DND-41 (cell line): Measurements from ENCODE around the gene MTG2.

Source experiments
- EZH2 ChIP-seq: IDR thresholded peaks from 3 replicates; pipeline ENCODE4 v1.6.1; 2012; ENCODE audit warnings: borderline replicate concordance, low read depth, mild to moderate bottlenecking, moderate library complexity, low read length, inconsistent platforms; ENCODE audit not compliant: severe bottlenecking
- TF ChIP-seq, protein P1 (sequence below): IDR thresholded peaks from 2 replicates; pipeline ENCODE4 v1.5.1; 2012; ENCODE audit warnings: borderline replicate concordance, low read length, moderate library complexity, mild to moderate bottlenecking; ENCODE audit not compliant: poor library complexity, severe bottlenecking; ENCODE audit errors: extremely low read depth

DNA sequence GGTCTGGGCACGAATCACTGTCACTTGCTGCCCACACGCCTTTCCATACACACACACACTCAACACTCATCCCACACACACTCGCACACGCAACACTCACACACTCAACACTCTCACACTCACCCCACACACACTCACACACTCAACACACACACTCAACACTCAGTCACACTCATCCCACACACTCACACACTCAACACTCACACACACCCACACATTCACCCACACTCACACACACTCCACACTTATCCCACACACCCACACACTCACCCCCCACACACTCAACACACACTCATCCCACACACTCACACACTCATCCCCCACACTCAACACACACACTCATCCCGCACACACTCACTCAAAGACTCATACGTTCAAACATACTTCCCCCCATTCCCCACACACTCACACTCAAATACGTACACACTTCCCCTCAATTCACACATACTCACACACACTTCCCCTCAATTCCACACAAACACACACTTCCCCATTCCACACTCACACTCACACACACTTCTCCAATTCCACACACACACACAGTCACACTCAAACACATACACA lies 46.2 kb downstream of the MTG2 start:
- TF ChIP-seq, protein P1, sequence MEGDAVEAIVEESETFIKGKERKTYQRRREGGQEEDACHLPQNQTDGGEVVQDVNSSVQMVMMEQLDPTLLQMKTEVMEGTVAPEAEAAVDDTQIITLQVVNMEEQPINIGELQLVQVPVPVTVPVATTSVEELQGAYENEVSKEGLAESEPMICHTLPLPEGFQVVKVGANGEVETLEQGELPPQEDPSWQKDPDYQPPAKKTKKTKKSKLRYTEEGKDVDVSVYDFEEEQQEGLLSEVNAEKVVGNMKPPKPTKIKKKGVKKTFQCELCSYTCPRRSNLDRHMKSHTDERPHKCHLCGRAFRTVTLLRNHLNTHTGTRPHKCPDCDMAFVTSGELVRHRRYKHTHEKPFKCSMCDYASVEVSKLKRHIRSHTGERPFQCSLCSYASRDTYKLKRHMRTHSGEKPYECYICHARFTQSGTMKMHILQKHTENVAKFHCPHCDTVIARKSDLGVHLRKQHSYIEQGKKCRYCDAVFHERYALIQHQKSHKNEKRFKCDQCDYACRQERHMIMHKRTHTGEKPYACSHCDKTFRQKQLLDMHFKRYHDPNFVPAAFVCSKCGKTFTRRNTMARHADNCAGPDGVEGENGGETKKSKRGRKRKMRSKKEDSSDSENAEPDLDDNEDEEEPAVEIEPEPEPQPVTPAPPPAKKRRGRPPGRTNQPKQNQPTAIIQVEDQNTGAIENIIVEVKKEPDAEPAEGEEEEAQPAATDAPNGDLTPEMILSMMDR, result no peak
- no peak for TF ChIP-seq EZH2
